HG02938 (cell line): ENCODE results near the gene NDUFB2.
"Not testable (repeated sequence)": the region's sequence is repeated elsewhere in the genome, so short reads cannot be mapped to it uniquely, and the experiment has no call there.

Source experiments
- ATAC-seq: cut with Tn5 transposase; IDR thresholded peaks from one replicate; pipeline ENCODE4 v1.9.1; 2021; ENCODE audit warnings: mild to moderate bottlenecking, moderate library complexity; ENCODE audit not compliant: unreplicated experiment

The NDUFB2 gene

GRCh38 chr7:140672382-140673062 is 24.0 kb upstream of the NDUFB2 start, which contains the start of gene ADCK2:
Gene ADCK2, plus strand, starts transcription at chr7:140672945. Its CDS starts 386 bp downstream, at chr7:140673331.
- peak; percentile 44 for ATAC-seq

GRCh38 chr7:140673063-140673773 is 23.3 kb upstream of the NDUFB2 start:
- peak; percentile 39 for ATAC-seq

- ATAC-seq = no peak
Observed at GRCh38 chr7:140673774-140674155, 22.7 kb upstream of the NDUFB2 start.

- peak; percentile 41 for ATAC-seq
Observed at GRCh38 chr7:140674356-140674800, 22.1 kb upstream of the NDUFB2 start.

GRCh38 chr7:140674899-140675701 is 21.4 kb upstream of the NDUFB2 start:
- ATAC-seq = no peak

GRCh38 chr7:140675726-140676125 is 20.8 kb upstream of the NDUFB2 start:
- ATAC-seq = no peak

- ATAC-seq = peak; percentile 59
Observed at GRCh38 chr7:140676306-140676705, 20.2 kb upstream of the NDUFB2 start.

- not testable (repeated sequence) for ATAC-seq
Observed at GRCh38 chr7:140676956-140677355, 19.6 kb upstream of the NDUFB2 start.

GRCh38 chr7:140677496-140677895 is 19.0 kb upstream of the NDUFB2 start:
- no peak for ATAC-seq

- ATAC-seq = no peak
Observed at GRCh38 chr7:140678081-140678815, 18.3 kb upstream of the NDUFB2 start.

- no peak for ATAC-seq
Observed at GRCh38 chr7:140678816-140679130, 17.7 kb upstream of the NDUFB2 start.

GRCh38 chr7:140679186-140679585 is 17.3 kb upstream of the NDUFB2 start:
- no peak for ATAC-seq

- ATAC-seq = no peak
Observed at GRCh38 chr7:140680886-140681285, 15.6 kb upstream of the NDUFB2 start.

GRCh38 chr7:140681766-140682165 is 14.7 kb upstream of the NDUFB2 start:
- no peak for ATAC-seq

GRCh38 chr7:140683657-140684056 is 12.9 kb upstream of the NDUFB2 start:
- no peak for ATAC-seq

GRCh38 chr7:140684066-140684950 is 12.2 kb upstream of the NDUFB2 start:
- ATAC-seq = no peak

- ATAC-seq = no peak
Observed at GRCh38 chr7:140685407-140686087, 11.0 kb upstream of the NDUFB2 start.

GRCh38 chr7:140686921-140687320 is 9.6 kb upstream of the NDUFB2 start:
- no peak for ATAC-seq

GRCh38 chr7:140688341-140688740 is 8.2 kb upstream of the NDUFB2 start:
- no peak for ATAC-seq
